GM19023 (cell line): ENCODE measurements around the gene ESR2.
"Not testable (repeated sequence)": the region's sequence is repeated elsewhere in the genome, so short reads cannot be mapped to it uniquely, and the experiment has no call there.

Experiments
- ATAC-seq: cut with Tn5 transposase; IDR thresholded peaks from one replicate; pipeline ENCODE4 v1.9.1; 2021; ENCODE audit warnings: mild to moderate bottlenecking, moderate library complexity; ENCODE audit not compliant: unreplicated experiment

The ESR2 gene

DNA sequence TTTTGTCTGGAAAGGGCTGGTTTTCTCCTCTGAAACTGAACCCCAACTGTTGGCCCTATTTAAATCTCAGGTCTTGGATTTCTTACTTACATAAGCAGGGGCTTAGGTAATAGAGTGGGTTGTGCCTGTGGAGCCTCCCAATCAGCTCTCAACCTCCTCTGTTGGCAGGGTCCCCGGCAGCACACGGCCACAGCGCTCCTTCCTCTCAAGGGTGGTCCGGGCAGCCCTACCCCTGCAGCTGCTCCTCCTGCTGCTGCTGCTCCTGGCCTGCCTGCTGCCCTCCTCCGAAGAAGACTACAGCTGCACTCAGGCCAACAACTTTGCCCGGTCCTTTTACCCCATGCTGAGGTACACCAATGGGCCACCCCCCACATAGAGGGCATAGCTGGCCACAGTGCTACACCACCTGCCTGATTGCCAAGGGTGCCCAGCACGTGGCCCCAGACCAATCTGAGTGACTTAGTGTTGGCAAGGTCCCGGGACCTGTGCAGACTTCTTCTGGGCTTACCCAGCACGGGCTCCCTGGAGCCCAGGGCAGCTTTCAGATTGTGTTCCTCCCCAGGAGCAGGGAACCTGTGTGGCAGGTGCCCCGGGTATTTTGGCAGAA, 68.9 kb downstream of the ESR2 start:
- no peak for ATAC-seq

- no peak for ATAC-seq
These were observed 72.7 kb downstream of the ESR2 start for GRCh38 chr14:64221391-64222003.

DNA sequence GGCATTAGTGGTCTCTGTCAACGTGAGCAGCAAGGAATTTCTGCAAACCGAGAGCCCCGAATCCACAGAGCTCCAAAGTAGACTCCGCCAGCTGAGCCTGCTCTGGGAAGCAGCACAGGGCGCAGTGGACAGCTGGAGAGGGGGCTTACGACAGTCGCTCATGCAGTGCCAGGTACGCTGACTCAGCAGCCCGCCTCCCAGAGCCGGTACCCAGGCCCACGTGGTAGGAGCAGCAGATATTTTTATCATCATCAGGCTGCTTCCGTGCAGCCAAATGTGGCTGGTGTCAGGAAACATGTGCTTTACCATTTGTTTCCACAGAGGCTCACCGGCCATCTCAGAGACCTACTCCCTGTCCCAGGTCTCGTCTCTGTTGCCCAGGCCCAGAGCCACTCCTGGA, 73.7 kb downstream of the ESR2 start:
- ATAC-seq = no peak

DNA sequence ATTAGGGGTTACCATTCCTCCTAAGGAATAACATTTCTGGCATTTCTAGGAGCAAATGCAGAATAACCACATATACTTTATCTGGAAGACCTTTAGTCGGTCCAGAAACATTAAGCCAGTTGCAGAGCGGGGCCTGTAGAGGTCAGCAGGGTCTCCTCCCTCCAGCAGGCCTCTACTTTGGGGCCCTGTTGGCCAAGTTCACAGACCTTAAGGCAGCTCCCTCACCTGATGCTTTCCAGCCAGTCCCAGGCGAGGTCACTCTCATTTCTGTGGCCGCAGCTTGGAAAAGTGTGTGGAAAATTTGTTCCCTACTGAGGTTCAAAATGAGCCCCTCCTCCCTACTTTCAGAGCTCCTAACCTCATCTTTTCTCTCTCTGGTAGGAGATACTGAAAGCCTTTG, 74.1 kb downstream of the ESR2 start:
- ATAC-seq = no peak

GRCh38 chr14:64218344-64219240, 75.6 kb downstream of the ESR2 start:
- peak; percentile 44 for ATAC-seq

GRCh38 chr14:64217834-64218233, 76.3 kb downstream of the ESR2 start:
- no peak for ATAC-seq

DNA sequence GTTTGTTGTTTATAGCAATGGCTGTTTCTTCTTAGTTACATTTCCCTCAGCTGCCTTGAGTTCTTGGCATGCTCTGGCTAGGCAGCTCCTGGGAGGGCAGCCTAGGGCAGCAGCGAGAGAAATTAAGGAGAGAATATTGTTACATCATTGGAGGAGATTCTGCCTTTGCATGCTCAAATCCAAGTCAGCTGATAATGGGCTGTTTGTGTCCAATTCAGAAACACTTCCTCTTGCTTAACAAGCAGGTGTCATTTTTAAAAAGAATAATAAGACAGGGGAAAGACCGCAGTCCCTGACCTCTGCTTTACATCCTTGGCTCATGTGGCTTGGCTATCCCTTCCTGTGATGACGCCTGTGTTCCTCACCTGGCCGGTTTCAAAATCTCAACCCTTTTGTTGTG, 76.9 kb downstream of the ESR2 start:
- ATAC-seq = no peak

- ATAC-seq = no peak
These were observed 78.2 kb downstream of the ESR2 start for GRCh38 chr14:64215978-64216377.

- ATAC-seq = no peak
These were observed 78.9 kb downstream of the ESR2 start for GRCh38 chr14:64215274-64215673.

DNA sequence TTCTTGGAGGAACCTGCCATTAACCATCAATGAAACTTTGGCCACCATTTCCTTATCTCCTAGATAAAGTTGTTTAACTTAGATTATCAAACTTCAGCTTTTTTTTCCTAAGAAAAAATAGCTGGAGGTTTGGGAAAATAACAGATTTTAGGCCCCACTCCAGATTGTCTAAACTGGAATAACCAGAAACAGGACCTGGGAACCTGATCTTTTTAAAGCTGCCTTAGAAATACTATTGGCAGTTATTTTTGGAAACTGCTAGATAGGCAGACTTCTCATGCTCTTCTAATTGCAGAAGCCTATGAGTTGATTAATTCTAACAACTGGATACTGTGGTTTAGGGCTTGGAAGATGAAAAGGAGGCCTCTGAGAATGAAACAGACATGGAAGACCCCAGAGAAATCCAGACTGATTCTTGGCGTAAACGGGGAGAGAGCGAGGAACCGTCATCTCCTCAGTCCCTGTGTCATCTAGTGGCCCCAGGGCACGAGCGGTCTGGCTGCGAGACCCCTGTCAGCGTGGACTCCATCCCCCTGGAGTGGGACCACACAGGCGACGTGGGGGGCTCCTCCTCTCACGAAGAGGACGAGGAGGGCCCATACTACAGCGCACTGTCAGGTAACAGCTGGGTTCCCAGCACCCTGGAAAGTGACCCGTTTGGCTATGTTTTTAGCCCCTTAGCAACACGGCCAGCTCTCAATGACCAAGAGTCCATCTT, 80.2 kb downstream of the ESR2 start:
- ATAC-seq = no peak

DNA sequence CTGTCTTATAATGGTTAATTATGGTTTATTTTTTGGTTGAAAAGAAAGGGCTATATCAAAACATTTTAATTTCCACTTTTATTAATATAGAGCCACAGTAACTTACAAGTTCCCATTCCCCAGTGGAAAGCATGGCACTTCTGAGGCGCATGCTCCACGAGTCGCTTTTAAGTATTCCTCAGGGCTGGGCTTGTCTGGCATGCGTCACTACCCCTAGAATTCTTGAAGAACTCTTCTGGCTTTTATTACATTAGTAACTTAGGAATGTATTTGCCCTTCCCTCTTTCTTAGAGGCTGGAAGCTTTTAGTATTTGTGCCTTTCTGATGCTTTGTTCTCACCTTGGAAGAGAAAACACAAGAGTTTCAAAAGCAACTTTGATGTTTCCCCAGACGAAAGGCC, 81.1 kb downstream of the ESR2 start:
- ATAC-seq = no peak

GRCh38 chr14:64212666-64213065, 81.5 kb downstream of the ESR2 start:
- ATAC-seq = no peak

DNA sequence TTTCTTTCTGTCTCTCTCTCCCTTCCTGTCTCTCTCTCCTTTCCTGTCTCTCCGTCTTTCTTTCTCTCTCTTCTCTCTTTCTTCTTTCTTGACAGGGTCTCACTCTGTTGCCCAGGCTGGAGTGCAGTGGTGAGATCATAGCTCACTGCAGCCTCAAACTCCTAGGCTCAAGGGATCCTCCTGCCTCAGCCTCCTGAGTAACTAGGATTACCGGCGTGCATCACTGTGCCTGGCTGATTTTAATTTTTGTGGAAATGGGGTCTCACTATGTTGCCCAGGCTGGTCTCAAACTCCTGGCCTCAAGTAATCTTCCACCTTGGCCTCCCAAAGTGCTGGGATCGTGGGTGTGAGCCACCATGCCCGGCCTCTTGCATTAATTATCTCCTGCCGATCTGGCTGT, 83.3 kb downstream of the ESR2 start:
- not testable (repeated sequence) for ATAC-seq

- ATAC-seq = no peak
These were observed 84.0 kb downstream of the ESR2 start for GRCh38 chr14:64210216-64210615.

DNA sequence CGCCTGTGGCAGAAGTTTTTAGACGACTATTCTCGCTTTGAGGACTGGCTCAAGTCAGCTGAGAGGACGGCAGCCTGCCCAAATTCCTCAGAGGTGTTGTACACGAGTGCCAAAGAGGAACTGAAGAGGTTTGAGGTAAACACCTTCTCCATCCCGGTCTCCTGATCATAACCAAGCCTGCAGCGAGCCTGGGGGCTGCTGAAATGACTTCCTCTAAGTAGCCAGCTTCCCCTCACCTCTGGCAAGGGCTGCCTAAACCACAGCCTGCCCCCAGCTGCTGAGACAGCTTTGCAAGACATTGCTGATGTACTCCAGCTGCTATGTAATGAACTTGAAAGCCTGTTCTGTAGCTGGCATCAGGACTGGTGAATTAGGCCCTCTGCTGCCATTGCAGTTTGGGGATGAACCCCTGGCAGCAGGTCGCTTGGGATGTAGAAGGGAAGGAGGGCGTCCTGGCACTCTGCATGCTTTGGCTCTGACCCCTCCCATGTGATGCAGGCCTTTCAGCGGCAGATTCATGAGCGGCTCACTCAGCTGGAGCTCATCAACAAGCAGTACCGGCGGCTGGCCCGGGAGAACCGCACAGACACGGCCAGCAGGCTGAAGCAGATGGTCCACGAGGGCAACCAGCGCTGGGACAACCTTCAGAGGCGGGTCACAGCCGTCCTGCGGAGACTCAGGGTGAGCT, 84.6 kb downstream of the ESR2 start:
- no peak for ATAC-seq

DNA sequence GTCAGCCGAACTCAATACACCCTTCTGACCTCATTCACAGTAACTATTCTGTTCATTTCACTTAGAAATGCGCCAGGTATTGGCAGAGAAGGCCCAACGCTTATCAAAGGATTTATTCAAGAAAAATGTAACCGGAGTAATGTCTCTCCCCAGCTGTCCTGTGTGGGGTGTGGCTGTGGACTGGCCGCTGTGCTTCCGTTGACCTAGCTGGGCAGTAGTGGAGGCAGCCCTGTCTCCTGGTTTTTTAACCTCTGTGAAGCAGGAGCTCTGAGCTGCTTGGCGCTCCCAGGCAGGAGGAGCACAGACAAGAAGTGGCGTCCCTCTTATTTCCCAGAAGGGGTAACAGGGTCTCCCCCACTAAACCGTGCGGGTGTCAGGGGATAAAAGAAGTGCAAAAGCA, 85.2 kb downstream of the ESR2 start:
- ATAC-seq = no peak

GRCh38 chr14:64208261-64208660, 85.9 kb downstream of the ESR2 start:
- no peak for ATAC-seq

DNA sequence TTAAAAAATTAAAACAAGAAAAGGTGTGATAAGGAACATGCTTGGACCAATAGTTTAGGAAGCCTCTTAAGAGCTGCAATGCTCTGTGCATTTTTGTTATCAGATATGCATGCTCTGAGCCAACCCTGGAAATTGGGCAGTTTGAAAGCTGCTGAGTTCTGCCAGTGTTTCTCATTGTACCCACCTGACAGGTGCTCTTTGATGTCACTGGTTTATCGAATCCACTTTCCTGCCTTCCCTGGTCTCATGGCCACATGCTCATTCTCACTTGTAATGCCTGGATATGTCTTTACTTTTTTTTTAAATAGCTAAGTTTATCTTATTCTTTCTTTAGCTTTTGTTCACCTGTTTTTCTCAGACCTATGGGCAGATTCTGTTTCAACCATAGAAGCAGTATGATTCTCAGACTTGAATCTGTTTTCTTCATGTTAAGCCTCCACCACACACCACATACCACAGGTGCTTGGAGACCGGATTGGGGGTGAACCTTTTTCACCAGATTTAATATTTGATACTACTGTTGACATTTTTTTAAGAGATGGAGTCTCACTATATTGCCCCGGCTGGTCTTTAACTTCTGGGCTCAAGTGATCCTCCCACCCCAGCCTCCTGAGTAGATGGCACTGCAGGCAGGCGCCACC, 90.7 kb downstream of the ESR2 start:
- ATAC-seq = no peak

GRCh38 chr14:64202716-64203115, 91.5 kb downstream of the ESR2 start:
- no peak for ATAC-seq

GRCh38 chr14:64201921-64202545, 92.1 kb downstream of the ESR2 start:
- ATAC-seq = no peak
